ENCODE results near the gene PIP5K1C. TPM values are rescaled to one million over a fixed set of nuclear protein-coding genes. Genes with fewer than 3 reads are reported as not detected.

Gene PIP5K1C
- total RNA-seq, 2 donors from 2014 or later = 16.6 to 30.7 TPM

GRCh38 chr19:3613818-3614661 lies 86.2 kb downstream of the PIP5K1C start:
- TF ChIP-seq CTCF (IDR thresholded peaks at IDR 0.05) = no peak
- TF ChIP-seq POLR2A (IDR thresholded peaks at IDR 0.05) = no peak
- intact Hi-C loops (cut with DNase I) = loop anchor here (10.0 kb wide), 1 partner anchor 319 kb away; no protein-coding TSS in a partner anchor
- Histone ChIP-seq H3K9me3 (no peaks in the 10 kb centered on the region), H3K4me1 (no peaks in the 10 kb centered on the region), H3K27me3 (no peaks in the 10 kb centered on the region), H3K36me3 (replicated peaks in 1 of 2; ENCODE audit: insufficient read depth in 1 of 2, low read depth in 2 of 2) (peaks cover 2 to 5% of the 10 kb centered on the region in 2 donors), H3K27ac (no peak overlapping the region), H3K4me3 (no peak overlapping the region)
- 89 to 94% methylated on average over 3 to 29 of the region's 39 CpGs for WGBS, 2 donors
- DNase-seq = no peak
- no peak for ATAC-seq

- 90 to 91% methylated on average over 32 to 53 of the region's 79 CpGs for WGBS, 2 donors
- Histone ChIP-seq H3K4me3 (no peak overlapping the region), H3K36me3 (replicated peaks in 1 of 2; ENCODE audit: insufficient read depth in 1 of 2, low read depth in 2 of 2) (peaks cover 2 to 5% of the 10 kb centered on the region in 2 donors), H3K4me1 (no peaks in the 10 kb centered on the region), H3K27ac (no peak overlapping the region), H3K9me3 (no peaks in the 10 kb centered on the region), H3K27me3 (no peaks in the 10 kb centered on the region)
- intact Hi-C loops (cut with DNase I) = loop anchor here (10.0 kb wide), 1 partner anchor 318 kb away; no protein-coding TSS in a partner anchor
- ATAC-seq (no peak), DNase-seq (no peak)
- TF ChIP-seq CTCF (IDR thresholded peaks at IDR 0.05) = no peak
- no peak for TF ChIP-seq POLR2A (IDR thresholded peaks at IDR 0.05)
Measured at GRCh38 chr19:3612901-3613741, 87.1 kb downstream of the PIP5K1C start.

GRCh38 chr19:3612330-3612729 lies 87.9 kb downstream of the PIP5K1C start:
- ATAC-seq (no peak), DNase-seq (no peak)
- TF ChIP-seq CTCF (IDR thresholded peaks at IDR 0.05) (no peak), POLR2A (IDR thresholded peaks at IDR 0.05) (no peak)
- no peak overlapping the region for H3K27ac ChIP-seq
- no peaks in the 10 kb centered on the region for H3K27me3 ChIP-seq
- H3K4me3 ChIP-seq = no peak overlapping the region
- peaks cover 2 to 5% of the 10 kb centered on the region in 2 donors for H3K36me3 ChIP-seq (replicated peaks in 1 of 2; ENCODE audit: insufficient read depth in 1 of 2, low read depth in 2 of 2)
- WGBS, 2 donors = 90 to 95% methylated on average over 2 to 33 of the region's 33 CpGs
- intact Hi-C loops (cut with DNase I) = loop anchor here (10.0 kb wide), 1 partner anchor 318 kb away; no protein-coding TSS in a partner anchor
- H3K4me1 ChIP-seq = no peaks in the 10 kb centered on the region
- H3K9me3 ChIP-seq = no peaks in the 10 kb centered on the region

GRCh38 chr19:3611841-3612240 lies 88.4 kb downstream of the PIP5K1C start:
- H3K4me3 ChIP-seq = no peak overlapping the region
- no peaks in the 10 kb centered on the region for H3K9me3 ChIP-seq
- peaks cover 5% of the 10 kb centered on the region for H3K4me1 ChIP-seq
- TF ChIP-seq POLR2A (IDR thresholded peaks at IDR 0.05) = no peak
- peaks cover 2 to 5% of the 10 kb centered on the region in 2 donors for H3K36me3 ChIP-seq (replicated peaks in 1 of 2; ENCODE audit: insufficient read depth in 1 of 2, low read depth in 2 of 2)
- DNase-seq (no peak), ATAC-seq (no peak)
- WGBS, 2 donors = 94 to 98% methylated on average over 32 to 35 of the region's 36 CpGs
- no peaks in the 10 kb centered on the region for H3K27me3 ChIP-seq
- intact Hi-C loops (cut with DNase I) = loop anchor here (10.0 kb wide), 1 partner anchor 317 kb away; no protein-coding TSS in a partner anchor
- H3K27ac ChIP-seq = no peak overlapping the region

All from body of pancreas (tissue), 4 donors.